Activated CD8-positive, alpha-beta T cell treated with anti-CD3 and anti-CD28 coated beads for 36 hours (primary cell): ENCODE measurements around the gene THPO. TPM values are rescaled to one million over a fixed set of nuclear protein-coding genes. Genes with fewer than 3 reads are reported as not detected.
A peak's percentile ranks its signal among the peaks of the same experiment; 100 is the strongest.

Experiments
- ATAC-seq: fragments of 200-7000 bp; cut with Tn5 transposase; one replicate; pipeline ENCODE4 v1.10.0; 2021; ENCODE audit warnings: mild to moderate bottlenecking, moderate library complexity
- CTCF ChIA-PET: fragments of 350-600 bp; sonication (Branson Sonifier 250); formaldehyde crosslinking; loops from one replicate; lab custom pipeline; 2021; ENCODE audit warnings: antibody characterized with exemption; lab: Charles Lee
- POLR2A ChIA-PET: fragments of 350-600 bp; sonication (Branson Sonifier 250); formaldehyde crosslinking; loops from one replicate; lab custom pipeline; 2021; ENCODE audit warnings: antibody characterized with exemption; lab: Charles Lee
- DNase-seq: peaks from one replicate; pipeline ENCODE4 v3.0.0-alpha.2; 2020
- H3K27ac Mint-ChIP-seq: one replicate; pipeline ENCODE4 v1.8.0; 2021; ENCODE audit warnings: mild to moderate bottlenecking, mixed read lengths
- H3K27me3 Mint-ChIP-seq: one replicate; pipeline ENCODE4 v1.8.0; 2021; ENCODE audit warnings: mixed read lengths
- H3K36me3 Mint-ChIP-seq: one replicate; pipeline ENCODE4 v1.8.0; 2021; ENCODE audit warnings: low read depth, mixed read lengths
- H3K4me1 Mint-ChIP-seq: one replicate; pipeline ENCODE4 v1.8.0; 2021; ENCODE audit warnings: low read depth, mixed read lengths
- H3K4me3 Mint-ChIP-seq: one replicate; pipeline ENCODE4 v1.8.0; 2021; ENCODE audit warnings: mild to moderate bottlenecking, moderate library complexity, mixed read lengths
- H3K9me3 Mint-ChIP-seq: one replicate; pipeline ENCODE4 v1.8.0; 2021; ENCODE audit warnings: mixed read lengths
- CTCF ChIP-seq: fragments of 200-600 bp; IDR thresholded peaks from one replicate; pipeline ENCODE4 v1.8.0; 2022; ENCODE audit warnings: antibody characterized with exemption, mild to moderate bottlenecking
- intact Hi-C: fragments of 100-400 bp; cut with micrococcal nuclease; formaldehyde crosslinking; loops from one replicate; pipeline ENCODE4 v1.10.0; 2022
- total RNA-seq, 2 experiments: library from RNA; stranded (reverse); gene quantifications; one replicate each; pipeline ENCODE4 v1.2.3, GENCODE V29; 2021

THPO gene
- total RNA-seq, 2 experiments from 2014 or later = not detected

GRCh38 chr3:184355261-184356040 is 22.6 kb downstream of the THPO start:
- no peak for DNase-seq
- Mint-ChIP-seq H3K36me3 (no peaks in the 10 kb centered on the region), H3K27me3 (no peaks in the 10 kb centered on the region), H3K9me3 (no peaks in the 10 kb centered on the region), H3K27ac (no peak overlapping the region), H3K4me1 (peaks cover 10% of the 10 kb centered on the region), H3K4me3 (no peak overlapping the region)
- no peak for ATAC-seq
- TF ChIP-seq CTCF = no peak
- ChIA-PET CTCF (interaction anchor here (0.8 to 3.1 kb wide), 9 partner anchors 10 to 201 kb away, joined by 3 to 25 read pairs (median 6); partner anchors contain the start of gene FAM131A), POLR2A (interaction anchor here (0.6 to 1.2 kb wide), 2 partner anchors 28 to 1044 kb away, joined by 3 to 4 read pairs; no protein-coding TSS in a partner anchor)
- intact Hi-C loops = no loop called here

- POLR2A ChIA-PET = interaction anchor here (0.6 to 2.0 kb wide), 3 partner anchors 16 to 1045 kb away, joined by 3 to 8 read pairs (median 4); no protein-coding TSS in a partner anchor
- TF ChIP-seq CTCF = no peak
- H3K9me3 Mint-ChIP-seq = no peaks in the 10 kb centered on the region
- DNase-seq = no peak
- intact Hi-C loops = no loop called here
- CTCF ChIA-PET = interaction anchor here (0.9 to 3.1 kb wide), 9 partner anchors 9 to 202 kb away, joined by 3 to 25 read pairs (median 6); partner anchors contain the start of gene FAM131A
- no peak overlapping the region for H3K4me3 Mint-ChIP-seq
- H3K36me3 Mint-ChIP-seq = no peaks in the 10 kb centered on the region
- H3K27ac Mint-ChIP-seq = no peak overlapping the region
- no peak for ATAC-seq
- H3K4me1 Mint-ChIP-seq = peaks cover 4% of the 10 kb centered on the region
- no peaks in the 10 kb centered on the region for H3K27me3 Mint-ChIP-seq
Observed at GRCh38 chr3:184354754-184355153, 23.3 kb downstream of the THPO start.

- Mint-ChIP-seq H3K4me1 (peaks cover 4% of the 10 kb centered on the region), H3K36me3 (no peaks in the 10 kb centered on the region), H3K4me3 (no peak overlapping the region), H3K27ac (peak overlapping the region; percentile 11), H3K27me3 (no peaks in the 10 kb centered on the region), H3K9me3 (no peaks in the 10 kb centered on the region)
- peak; percentile 76 for TF ChIP-seq CTCF
- ATAC-seq (peak; percentile 89), DNase-seq (peak; percentile 82)
- intact Hi-C loops = no loop called here
- ChIA-PET CTCF (interaction anchor here (0.6 to 3.1 kb wide), 20 partner anchors 9 to 196 kb away, joined by 3 to 25 read pairs (median 4); partner anchors contain the start of gene FAM131A), POLR2A (interaction anchor here (0.8 to 2.0 kb wide), 5 partner anchors 16 to 159 kb away, joined by 3 to 8 read pairs (median 4); partner anchors contain the start of gene FAM131A)
Observed at GRCh38 chr3:184354121-184354728, 23.8 kb downstream of the THPO start.

- Mint-ChIP-seq H3K36me3 (no peaks in the 10 kb centered on the region), H3K27ac (no peak overlapping the region), H3K4me3 (no peak overlapping the region), H3K9me3 (no peaks in the 10 kb centered on the region), H3K27me3 (no peaks in the 10 kb centered on the region), H3K4me1 (peaks cover 4% of the 10 kb centered on the region)
- intact Hi-C loops = no loop called here
- ATAC-seq = no peak
- DNase-seq = no peak
- CTCF ChIA-PET = interaction anchor here (0.6 to 3.1 kb wide), 19 partner anchors 8 to 195 kb away, joined by 3 to 25 read pairs (median 4); partner anchors contain the start of gene FAM131A
- TF ChIP-seq CTCF = no peak
- POLR2A ChIA-PET = interaction anchor here (0.8 to 2.0 kb wide), 4 partner anchors 15 to 160 kb away, joined by 3 to 8 read pairs (median 4); partner anchors contain the start of gene FAM131A
Observed at GRCh38 chr3:184353546-184353941, 24.5 kb downstream of the THPO start.
